GM18508 (cell line): ENCODE results near the gene TNS1.
A peak's percentile ranks its signal among the peaks of the same experiment; 100 is the strongest.
"Not testable (repeated sequence)": the region's sequence is repeated elsewhere in the genome, so short reads cannot be mapped to it uniquely, and the experiment has no call there.

Source experiments
- ATAC-seq: cut with Tn5 transposase; IDR thresholded peaks from one replicate; pipeline ENCODE4 v1.9.1; 2021; ENCODE audit warnings: moderate number of reproducible peaks; ENCODE audit not compliant: insufficient read depth, unreplicated experiment

The TNS1 gene

GRCh38 chr2:218002845-218003180 is at the start of gene TNS1:
Gene TNS1 (minus strand): TSS chr2:218002995. CDS start chr2:218002872, 123 bp downstream.
- ATAC-seq = no peak

- no peak for ATAC-seq
Measured at GRCh38 chr2:218051903-218052302, 49.1 kb upstream of the TNS1 start.

- no peak for ATAC-seq
Measured at GRCh38 chr2:218047536-218048225, 44.9 kb upstream of the TNS1 start.

GRCh38 chr2:218046238-218046637 is 43.4 kb upstream of the TNS1 start:
- ATAC-seq = no peak

GRCh38 chr2:218044599-218044998 is 41.8 kb upstream of the TNS1 start:
- ATAC-seq = not testable (repeated sequence)

GRCh38 chr2:218043701-218044109 is 40.9 kb upstream of the TNS1 start:
- no peak for ATAC-seq

GRCh38 chr2:218043100-218043499 is 40.3 kb upstream of the TNS1 start:
- ATAC-seq = no peak

DNA sequence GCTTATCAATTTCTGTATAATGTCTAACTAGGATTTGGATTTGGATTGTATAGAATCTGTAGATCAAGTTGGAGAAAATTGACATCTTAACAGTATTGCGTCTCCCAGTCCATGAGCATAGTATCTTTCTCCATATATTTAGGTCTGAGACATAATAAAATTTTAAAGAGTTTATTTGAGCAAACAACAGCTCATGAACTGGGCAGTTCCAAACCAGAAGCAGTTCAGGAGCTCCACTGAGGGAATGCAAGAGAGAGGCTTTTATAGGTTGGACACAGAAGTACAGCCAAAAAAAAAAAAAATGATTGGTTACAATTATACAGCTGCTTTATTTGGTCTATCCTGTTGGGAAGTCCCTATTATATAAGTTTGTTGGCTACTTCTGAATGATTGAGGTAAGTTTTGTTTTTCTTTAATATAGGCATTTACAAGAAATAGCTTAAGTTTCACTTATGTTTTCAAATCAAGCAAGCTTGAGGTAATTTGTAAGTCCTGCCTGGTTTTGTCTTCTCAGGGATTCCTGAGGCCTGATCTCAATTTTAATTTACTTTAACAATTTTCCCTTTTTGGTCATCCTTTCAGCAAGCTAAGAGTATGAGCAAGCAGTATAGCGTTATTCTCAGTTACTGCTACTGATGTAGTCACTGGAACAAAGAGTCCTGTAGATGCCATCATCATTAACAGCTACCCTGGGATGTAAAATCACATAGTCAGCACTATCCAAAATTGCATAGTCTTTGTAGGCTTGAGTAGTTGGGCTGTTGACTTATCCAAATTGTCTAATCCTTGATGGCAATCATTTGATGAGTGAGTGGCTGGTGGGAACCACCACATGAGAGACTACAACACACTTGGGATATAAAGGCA is 38.7 kb upstream of the TNS1 start:
- no peak for ATAC-seq

- no peak for ATAC-seq
Measured at GRCh38 chr2:218040883-218041282, 38.1 kb upstream of the TNS1 start.

DNA sequence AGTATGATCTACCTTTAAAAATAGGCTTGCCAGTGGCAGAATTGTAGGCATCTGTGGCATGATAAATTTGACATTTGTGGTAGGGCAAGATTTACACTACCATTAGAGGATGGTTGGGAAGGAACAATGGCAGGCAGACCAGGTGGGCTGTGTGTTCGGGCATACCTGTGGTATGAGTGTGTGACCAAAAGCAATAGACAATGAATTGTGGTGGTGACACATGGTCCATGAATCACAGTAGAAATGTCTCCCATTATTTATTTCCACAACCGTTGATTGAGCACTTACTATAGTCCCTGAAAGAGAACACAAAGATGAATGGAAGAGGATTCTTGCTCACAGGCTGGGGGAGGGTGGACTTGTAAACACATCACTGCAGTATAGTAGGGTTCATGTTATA is 36.4 kb upstream of the TNS1 start:
- ATAC-seq = no peak

GRCh38 chr2:218036371-218036770 is 33.6 kb upstream of the TNS1 start:
- no peak for ATAC-seq

DNA sequence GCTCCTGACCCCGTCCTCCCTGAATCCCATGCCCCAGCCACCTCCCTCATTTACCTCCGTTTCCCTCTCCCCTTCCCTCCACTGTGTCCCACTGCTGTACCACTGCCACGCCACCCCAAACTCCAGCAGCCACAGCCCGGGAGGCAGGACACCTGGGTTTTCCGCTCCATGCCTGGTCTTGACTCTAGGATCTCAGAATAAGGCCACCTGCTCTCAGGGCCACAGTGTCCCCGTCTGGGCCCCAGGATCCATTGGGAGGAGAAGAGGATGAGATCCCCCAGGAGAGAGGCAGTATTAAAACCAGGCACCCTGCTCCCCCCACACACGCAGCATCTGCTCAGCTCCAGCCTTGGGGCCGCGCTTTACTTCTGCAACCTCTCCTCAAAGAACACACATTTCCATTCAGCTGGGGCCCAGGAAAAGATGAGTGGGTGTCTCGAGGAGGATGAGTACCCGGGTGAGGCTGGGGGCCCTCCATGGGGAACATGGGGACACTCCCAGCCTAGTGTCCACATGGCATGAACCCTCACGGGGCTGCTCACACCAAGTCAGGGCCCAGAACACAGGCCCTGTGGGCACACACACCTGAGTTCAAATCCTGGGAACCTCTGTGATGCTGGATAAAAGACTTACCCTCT is 32.8 kb upstream of the TNS1 start:
- no peak for ATAC-seq

- peak; percentile 78 for ATAC-seq
Measured at GRCh38 chr2:218034497-218035213, 31.9 kb upstream of the TNS1 start.

DNA sequence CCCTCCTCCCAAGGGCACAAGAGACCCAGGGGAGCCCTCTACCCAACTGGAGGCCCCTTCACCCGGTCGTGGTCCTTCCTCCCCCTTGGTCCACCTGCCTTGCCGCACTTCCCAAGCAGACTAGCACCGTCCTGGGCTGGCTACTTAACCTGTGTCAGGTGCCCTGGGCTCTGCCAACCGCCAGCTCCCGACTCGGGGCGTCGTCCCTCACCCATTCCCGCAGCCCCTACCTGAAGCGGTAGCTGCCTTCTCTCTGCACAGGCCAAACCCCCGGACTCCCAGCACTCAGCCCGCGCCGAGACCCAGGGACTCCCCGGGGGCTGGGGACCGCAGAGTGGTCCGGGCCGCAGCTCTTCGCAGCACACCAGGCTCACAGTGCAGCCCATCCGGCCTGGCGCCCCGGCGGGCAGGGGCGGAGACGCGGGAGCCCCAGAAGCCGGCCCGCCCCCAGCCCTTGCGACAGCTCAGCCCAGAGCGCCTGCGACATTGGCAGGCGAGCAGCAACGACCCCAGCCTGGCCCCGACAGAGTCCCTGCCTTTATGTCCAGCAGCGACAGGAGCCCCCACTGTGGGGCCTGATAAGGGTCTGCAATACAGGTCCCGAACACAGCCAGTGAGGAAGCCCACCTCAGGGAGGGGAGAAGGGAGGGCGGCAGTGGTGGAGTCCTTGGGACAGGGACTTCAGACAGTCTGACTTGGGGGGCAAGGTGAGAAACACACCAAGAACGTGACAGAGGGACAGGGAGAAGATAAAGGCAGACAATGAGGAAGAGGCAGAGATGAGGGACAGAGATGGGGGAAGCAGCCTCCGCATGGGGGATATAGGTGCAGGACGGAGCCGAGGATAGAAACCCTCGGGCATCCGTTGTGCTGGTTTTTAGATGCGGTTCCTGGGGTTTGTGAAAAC is 31.0 kb upstream of the TNS1 start:
- no peak for ATAC-seq

DNA sequence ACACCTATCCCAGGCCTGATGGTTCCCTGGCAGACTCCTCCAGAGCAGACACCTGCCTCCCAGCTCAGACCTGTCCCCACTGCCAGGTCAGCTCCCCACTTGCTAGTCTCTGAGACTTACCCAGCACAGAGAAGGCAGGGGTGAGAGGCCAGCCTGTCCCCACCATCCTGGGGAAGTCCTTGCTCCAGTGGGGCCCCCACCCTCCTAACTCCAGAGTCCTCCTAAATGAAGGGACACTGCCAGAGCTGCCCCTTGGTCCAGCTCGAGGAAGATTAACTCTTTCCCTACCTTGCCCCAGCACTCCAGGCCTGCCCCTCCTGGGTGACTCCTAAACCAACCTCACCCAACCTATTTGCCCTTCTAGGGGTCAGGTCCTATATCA is 30.4 kb upstream of the TNS1 start:
- ATAC-seq = no peak

DNA sequence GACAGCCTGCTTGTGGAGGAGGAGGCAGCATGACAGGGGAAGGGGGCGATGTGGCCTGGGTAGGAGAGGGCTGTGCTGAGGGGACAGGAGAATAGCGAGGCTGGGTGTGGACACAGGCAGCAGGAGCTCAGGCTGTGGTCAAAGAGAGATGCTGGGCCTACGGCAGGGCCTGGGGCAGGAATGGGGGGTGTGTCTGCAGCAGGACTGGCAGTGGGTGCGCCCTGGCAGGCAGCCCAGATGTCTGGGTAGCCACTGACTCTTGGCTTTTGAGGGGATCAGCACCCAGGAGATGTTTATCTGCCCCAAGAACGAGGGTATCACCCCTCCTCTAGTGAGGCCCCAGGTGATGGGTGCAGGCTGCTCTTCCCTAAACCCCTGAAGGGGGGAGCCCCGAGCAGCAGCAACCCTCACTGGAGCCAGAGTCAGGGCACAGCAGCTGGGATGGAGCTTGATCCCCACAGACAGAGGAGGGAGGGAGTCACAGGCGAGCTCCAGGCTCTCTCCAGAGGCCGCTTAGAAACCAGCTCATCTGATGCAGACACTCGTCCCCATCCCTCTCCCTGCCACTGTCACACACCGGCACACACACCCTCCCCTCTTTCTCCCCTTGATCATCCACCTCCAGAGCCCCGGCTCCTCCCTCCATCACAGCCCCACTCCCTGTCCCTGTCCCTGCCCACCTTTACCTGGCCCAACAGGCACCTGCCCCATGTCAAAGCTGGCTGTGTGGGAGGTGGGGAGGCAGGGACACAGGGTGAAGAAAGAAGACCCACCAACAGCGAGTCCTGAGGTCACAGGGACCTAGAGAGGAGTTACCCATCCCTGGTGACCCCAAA is 29.8 kb upstream of the TNS1 start:
- ATAC-seq = no peak

GRCh38 chr2:218031771-218032257 is 29.0 kb upstream of the TNS1 start:
- ATAC-seq = no peak

DNA sequence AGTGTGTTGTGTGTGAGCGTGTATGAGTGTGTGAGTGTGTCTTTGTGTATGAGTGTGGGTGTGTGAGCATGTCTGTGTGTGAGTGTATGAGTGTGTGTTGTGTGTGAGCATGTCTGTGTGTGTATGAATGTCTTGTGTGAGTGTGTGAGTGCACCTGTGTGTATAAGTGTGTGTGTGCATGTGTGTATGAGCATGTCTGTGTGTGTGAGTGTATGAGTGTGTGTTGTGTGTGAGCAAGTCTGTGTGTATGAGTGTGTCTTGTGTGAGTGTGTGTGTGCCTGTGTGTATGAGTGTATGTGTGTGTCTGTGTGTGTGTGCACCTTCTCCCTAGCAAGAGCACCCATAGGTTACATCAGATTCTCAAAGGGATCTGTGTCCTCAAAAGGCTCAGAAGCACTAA is 28.5 kb upstream of the TNS1 start:
- no peak for ATAC-seq
